Natural killer cell (primary cell): ENCODE results near the gene CFAP68. TPM values are rescaled to one million over a fixed set of nuclear protein-coding genes. Genes with fewer than 3 reads are reported as not detected.
"Not testable (repeated sequence)": the region's sequence is repeated elsewhere in the genome, so short reads cannot be mapped to it uniquely, and the experiment has no call there.

ENCODE experiments used
- ATAC-seq, 3 donors: fragments of 150-1000 bp in 2 of 3; fragments of 200-7000 bp in 1 of 3; cut with Tn5 transposase; 1 replicate in 1 of 3; 2 replicates in 2 of 3; pipeline ENCODE4 v1.10.0; 2021; ENCODE audit warnings: mild to moderate bottlenecking in 2 of 3, moderate library complexity in 2 of 3
- DNase-seq, 2 donors: peaks; one replicate each; pipeline versions ENCODE4 v3.0.0 to v3.0.0-alpha.2; 2013 to 2021; ENCODE audit warnings: mixed read lengths in 1 of 2
- H3K27ac ChIP-seq: one replicate; pipeline ENCODE4 v1.5.1; 2013; ENCODE audit warnings: mild to moderate bottlenecking, low read length
- H3K27me3 ChIP-seq: one replicate; pipeline ENCODE4 v1.6.1; 2013; ENCODE audit warnings: low read length; ENCODE audit not compliant: control insufficient read depth, insufficient read depth
- H3K36me3 ChIP-seq: one replicate; pipeline ENCODE4 v1.6.1; 2013; ENCODE audit warnings: low read length; ENCODE audit not compliant: control insufficient read depth, insufficient read depth
- H3K4me1 ChIP-seq: one replicate; pipeline ENCODE4 v1.6.1; 2013; ENCODE audit warnings: low read length; ENCODE audit not compliant: control insufficient read depth, insufficient read depth
- H3K4me3 ChIP-seq: one replicate; pipeline ENCODE4 v1.5.1; 2013; ENCODE audit warnings: low read length
- H3K9me3 ChIP-seq: one replicate; pipeline ENCODE4 v1.6.1; 2013; ENCODE audit warnings: low read length; ENCODE audit not compliant: control insufficient read depth, insufficient read depth
- H3K27ac Mint-ChIP-seq, 2 donors: one replicate each; pipeline ENCODE4 v1.8.0; 2022; ENCODE audit warnings: mild to moderate bottlenecking in 2 of 2, mixed read lengths in 2 of 2, moderate library complexity in 1 of 2
- H3K27me3 Mint-ChIP-seq, 2 donors: one replicate each; pipeline ENCODE4 v1.8.0; 2022; ENCODE audit warnings: low read depth in 2 of 2, mixed read lengths in 2 of 2
- H3K36me3 Mint-ChIP-seq: one replicate; pipeline ENCODE4 v1.8.0; 2022; ENCODE audit warnings: mixed read lengths
- H3K4me1 Mint-ChIP-seq, 2 donors: one replicate each; pipeline ENCODE4 v1.8.0; 2022; ENCODE audit warnings: mixed read lengths in 2 of 2
- H3K4me3 Mint-ChIP-seq: one replicate; pipeline ENCODE4 v1.8.0; 2022; ENCODE audit warnings: mild to moderate bottlenecking, moderate library complexity, mixed read lengths
- H3K9me3 Mint-ChIP-seq, 2 donors: one replicate each; pipeline ENCODE4 v1.8.0; 2022; ENCODE audit warnings: mixed read lengths in 2 of 2
- WGBS: methylation state at CpG from one replicate; pipeline ENCODE4 v1.1.7; 2013; ENCODE audit warnings: missing lambda C conversion rate; ENCODE audit not compliant: insufficient coverage; 5-methylcytosine and 5-hydroxymethylcytosine counted together
- intact Hi-C: fragments of 100-400 bp; cut with micrococcal nuclease; formaldehyde crosslinking; loops from one replicate; pipeline ENCODE4 v1.14.2; 2022
- total RNA-seq, 4 donors: library from RNA; stranded (reverse); fragments of 120-200 nt in 1 of 4; gene quantifications; one replicate each; pipeline versions ENCODE4 v1.2.3 to v1.2.4, GENCODE V29; 2013 to 2022
- TF ChIP-seq, protein P1 (sequence below): fragments of 200-600 bp; IDR thresholded peaks from one replicate; pipeline ENCODE4 v1.8.0; 2022; ENCODE audit warnings: antibody characterized with exemption

Gene CFAP68
- total RNA-seq, 3 donors from 2014 or later (not counting 1 experiment from before 2014, with no cell fraction given), result 5.9 to 9.2 (median 7.6) TPM

DNA sequence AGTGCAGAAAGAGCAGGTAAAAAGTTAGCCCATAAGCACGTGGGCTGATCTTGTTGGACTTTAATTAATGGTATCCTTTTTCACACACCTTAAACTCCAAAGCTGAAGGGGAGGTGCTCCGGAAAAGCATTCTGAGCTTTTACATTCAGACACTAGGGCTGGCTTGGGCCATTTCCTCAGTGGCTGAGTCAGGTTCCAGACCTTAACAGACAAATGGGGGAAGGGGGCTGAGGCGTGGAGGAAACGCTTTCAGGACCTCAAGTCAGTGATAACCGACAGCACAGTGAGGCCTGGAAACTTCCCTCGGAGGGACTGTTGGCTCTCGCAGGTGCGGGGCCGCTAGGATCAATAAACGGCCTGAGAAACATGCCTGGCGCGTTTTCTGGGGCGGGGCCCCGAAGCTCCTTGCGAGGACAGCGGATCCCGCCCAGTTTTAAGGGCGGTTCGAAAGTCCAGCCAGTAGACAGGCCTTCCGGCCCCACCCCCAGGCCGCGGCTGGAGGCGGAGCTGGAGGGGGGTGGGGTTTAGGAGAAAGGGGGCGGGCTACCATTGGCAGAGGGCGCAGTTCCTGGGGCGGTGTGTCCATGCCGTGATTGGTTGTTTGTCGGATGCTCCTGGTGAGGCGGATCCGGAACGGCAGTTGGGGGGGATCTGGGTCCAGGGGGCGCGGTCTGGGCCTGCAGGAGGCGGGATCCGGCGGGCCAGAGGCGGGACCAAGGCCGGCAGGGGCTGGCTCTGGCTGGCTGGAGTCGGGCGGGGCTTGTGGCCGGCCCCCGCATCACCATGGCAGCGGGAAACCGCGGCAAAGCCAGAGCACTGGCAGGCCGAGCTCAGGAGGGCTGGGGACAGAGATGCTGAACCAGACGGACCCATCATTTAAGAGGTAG, 47.4 kb downstream of the CFAP68 start:
- DNase-seq (peak; percentile 96 to 97), ATAC-seq (peak; percentile 88 to 96 (median 89))
- H3K9me3 ChIP-seq, result no peaks in the 10 kb centered on the region
- peak overlapping the region; percentile 46 for H3K4me3 ChIP-seq
- peak overlapping the region; percentile 88 for H3K4me3 Mint-ChIP-seq
- H3K27me3 ChIP-seq, result no peaks in the 10 kb centered on the region
- H3K27ac Mint-ChIP-seq, result peak overlapping the region; percentile 79 to 94
- WGBS, result under 1% methylated on average over 46 of the region's 47 CpGs
- intact Hi-C loops, result loop anchor here (1.0 to 2.0 kb wide), 3 partner anchors 47 to 160 kb away; partner anchors contain the start of genes CFAP68, DLAT, FDXACB1 and SDHD
- peak overlapping the region; percentile 82 for H3K27ac ChIP-seq
- peaks cover 5 to 18% of the 10 kb centered on the region in 2 donors for H3K4me1 Mint-ChIP-seq
- H3K36me3 Mint-ChIP-seq, result no peaks in the 10 kb centered on the region
- no peaks in the 10 kb centered on the region for H3K9me3 Mint-ChIP-seq
- H3K36me3 ChIP-seq, result no peaks in the 10 kb centered on the region
- TF ChIP-seq, protein P1, sequence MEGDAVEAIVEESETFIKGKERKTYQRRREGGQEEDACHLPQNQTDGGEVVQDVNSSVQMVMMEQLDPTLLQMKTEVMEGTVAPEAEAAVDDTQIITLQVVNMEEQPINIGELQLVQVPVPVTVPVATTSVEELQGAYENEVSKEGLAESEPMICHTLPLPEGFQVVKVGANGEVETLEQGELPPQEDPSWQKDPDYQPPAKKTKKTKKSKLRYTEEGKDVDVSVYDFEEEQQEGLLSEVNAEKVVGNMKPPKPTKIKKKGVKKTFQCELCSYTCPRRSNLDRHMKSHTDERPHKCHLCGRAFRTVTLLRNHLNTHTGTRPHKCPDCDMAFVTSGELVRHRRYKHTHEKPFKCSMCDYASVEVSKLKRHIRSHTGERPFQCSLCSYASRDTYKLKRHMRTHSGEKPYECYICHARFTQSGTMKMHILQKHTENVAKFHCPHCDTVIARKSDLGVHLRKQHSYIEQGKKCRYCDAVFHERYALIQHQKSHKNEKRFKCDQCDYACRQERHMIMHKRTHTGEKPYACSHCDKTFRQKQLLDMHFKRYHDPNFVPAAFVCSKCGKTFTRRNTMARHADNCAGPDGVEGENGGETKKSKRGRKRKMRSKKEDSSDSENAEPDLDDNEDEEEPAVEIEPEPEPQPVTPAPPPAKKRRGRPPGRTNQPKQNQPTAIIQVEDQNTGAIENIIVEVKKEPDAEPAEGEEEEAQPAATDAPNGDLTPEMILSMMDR, result no peak
- peaks cover 15% of the 10 kb centered on the region for H3K4me1 ChIP-seq
- peaks cover 8 to 18% of the 10 kb centered on the region in 2 donors for H3K27me3 Mint-ChIP-seq

DNA sequence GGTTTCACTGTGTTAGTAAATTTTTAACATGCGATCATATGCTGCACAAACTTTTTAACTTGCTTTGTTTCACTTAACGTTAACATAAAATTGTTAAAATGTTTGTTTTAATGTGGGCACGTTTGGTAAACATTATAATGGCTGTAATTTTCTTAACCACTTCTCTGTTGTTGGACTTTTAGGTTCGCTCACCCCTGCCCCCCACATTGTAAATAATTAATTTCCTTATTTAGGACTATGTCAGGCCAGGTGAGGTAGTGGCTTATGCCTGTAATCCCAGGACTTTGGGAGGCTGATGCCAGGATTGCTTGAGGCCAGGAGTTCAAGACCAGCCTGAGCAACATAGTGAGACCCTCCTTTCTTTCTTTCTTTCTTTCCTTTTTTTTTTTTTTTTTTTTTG, 51.1 kb downstream of the CFAP68 start:
- TF ChIP-seq, protein P1, result no peak
- no peaks in the 10 kb centered on the region for H3K36me3 Mint-ChIP-seq
- Histone ChIP-seq H3K27me3 (no peaks in the 10 kb centered on the region), H3K9me3 (no peaks in the 10 kb centered on the region), H3K27ac (no peak overlapping the region), H3K4me3 (no peak overlapping the region), H3K4me1 (peaks cover 18% of the 10 kb centered on the region), H3K36me3 (no peaks in the 10 kb centered on the region)
- no peaks in the 10 kb centered on the region for H3K9me3 Mint-ChIP-seq
- H3K4me3 Mint-ChIP-seq, result no peak overlapping the region
- ATAC-seq (no peak), DNase-seq (no peak)
- intact Hi-C loops, result loop anchor here (5.0 kb wide), 1 partner anchor 352 kb away; no protein-coding TSS in a partner anchor
- peaks cover 9 to 28% of the 10 kb centered on the region in 2 donors for H3K4me1 Mint-ChIP-seq
- H3K27ac Mint-ChIP-seq, result no peak overlapping the region
- no peaks in the 10 kb centered on the region for H3K27me3 Mint-ChIP-seq
- WGBS, result 87% methylated on average over 3 of the region's 4 CpGs

DNA sequence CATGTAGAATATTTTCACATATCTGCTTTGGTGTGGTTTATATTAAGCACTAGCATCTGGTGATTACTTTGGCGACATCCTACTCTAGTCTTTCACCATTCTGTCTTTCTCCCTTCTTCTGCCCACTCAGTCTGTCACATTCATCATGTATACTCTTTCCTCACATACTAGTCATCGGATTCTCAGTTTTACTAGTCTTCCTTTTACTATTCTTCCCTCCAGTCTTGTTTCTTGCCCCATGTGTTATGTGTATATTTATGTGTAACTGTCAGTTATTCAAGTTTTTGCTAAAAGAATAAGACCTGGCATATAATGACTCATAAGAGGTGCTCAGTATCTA, 53.2 kb downstream of the CFAP68 start:
- Histone ChIP-seq H3K4me1 (peaks cover 15% of the 10 kb centered on the region), H3K9me3 (no peaks in the 10 kb centered on the region), H3K4me3 (no peak overlapping the region), H3K27me3 (no peaks in the 10 kb centered on the region), H3K36me3 (no peaks in the 10 kb centered on the region), H3K27ac (no peak overlapping the region)
- Mint-ChIP-seq H3K9me3 (no peaks in the 10 kb centered on the region), H3K4me1 (peaks cover 15 to 25% of the 10 kb centered on the region in 2 donors), H3K4me3 (no peak overlapping the region), H3K27me3 (peaks cover 0 to 3% of the 10 kb centered on the region in 2 donors), H3K27ac (no peak overlapping the region), H3K36me3 (no peaks in the 10 kb centered on the region)
- WGBS, result 50% methylated on average over 2 of the region's 2 CpGs
- intact Hi-C loops, result loop anchor here (5.0 kb wide), 1 partner anchor 350 kb away; no protein-coding TSS in a partner anchor
- DNase-seq (no peak), ATAC-seq (no peak)
- TF ChIP-seq, protein P1, result no peak

DNA sequence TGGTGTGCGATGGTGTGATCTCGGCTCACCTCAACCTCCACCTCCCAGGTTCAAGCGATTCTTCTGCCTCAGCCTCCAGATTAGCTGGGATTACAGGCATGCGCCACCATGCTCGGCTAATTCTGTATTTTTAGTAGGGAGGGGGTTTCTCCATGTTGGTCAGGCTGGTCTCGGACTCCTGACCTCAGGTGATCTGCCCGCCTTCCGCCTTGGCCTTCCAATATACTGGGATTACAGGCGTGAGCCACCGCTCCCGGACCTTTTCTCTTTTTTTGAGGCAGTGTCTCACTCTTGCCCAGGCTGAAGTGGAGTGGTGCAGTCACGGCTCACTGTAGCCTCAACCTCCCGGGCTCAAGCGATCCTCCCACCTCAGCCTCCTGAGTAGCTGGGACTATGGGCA, 53.8 kb downstream of the CFAP68 start:
- not testable (repeated sequence) for H3K27ac ChIP-seq, ATAC-seq, DNase-seq, H3K4me3 ChIP-seq, H3K4me3 Mint-ChIP-seq, H3K9me3 Mint-ChIP-seq, H3K27ac Mint-ChIP-seq, H3K36me3 ChIP-seq, H3K27me3 ChIP-seq, H3K27me3 Mint-ChIP-seq, H3K36me3 Mint-ChIP-seq, H3K9me3 ChIP-seq
- 95% methylated on average over 14 of the region's 14 CpGs for WGBS
- intact Hi-C loops, result loop anchor here (5.0 kb wide), 1 partner anchor 349 kb away; no protein-coding TSS in a partner anchor
- H3K4me1 ChIP-seq, result peaks cover 19% of the 10 kb centered on the region
- peaks cover 17 to 25% of the 10 kb centered on the region in 2 donors for H3K4me1 Mint-ChIP-seq
